Calu3 (cell line): Measurements from ENCODE around the gene OR52E8. TPM values are rescaled to one million over a fixed set of nuclear protein-coding genes. Genes with fewer than 3 reads are reported as not detected.

ENCODE experiments used
- BruUV-seq: library from RNA; stranded (reverse); fragments of 400-500 nt; replicated peaks from 2 replicates; lab custom pipeline; 2021; lab: Mats Ljungman, UMichigan
- CTCF ChIA-PET: fragments of 300-600 bp; sonication (Branson Sonifier 250); formaldehyde crosslinking; loops from one replicate; lab custom pipeline; 2022; ENCODE audit warnings: antibody characterized with exemption; lab: Charles Lee
- DNase-seq: peaks from one replicate; pipeline ENCODE4 v3.0.0; 2022
- H3K27ac Mint-ChIP-seq: one replicate; pipeline ENCODE4 v1.8.0; 2022; ENCODE audit warnings: mixed read lengths; ENCODE audit not compliant: unreplicated experiment
- H3K27me3 Mint-ChIP-seq: one replicate; pipeline ENCODE4 v1.8.0; 2022; ENCODE audit warnings: mixed read lengths; ENCODE audit not compliant: unreplicated experiment
- H3K36me3 Mint-ChIP-seq: one replicate; pipeline ENCODE4 v1.8.0; 2022; ENCODE audit warnings: mild to moderate bottlenecking, moderate library complexity, mixed read lengths; ENCODE audit not compliant: insufficient read depth, unreplicated experiment
- H3K4me1 Mint-ChIP-seq: one replicate; pipeline ENCODE4 v1.8.0; 2022; ENCODE audit warnings: mild to moderate bottlenecking, low read depth, mixed read lengths; ENCODE audit not compliant: unreplicated experiment
- H3K4me3 Mint-ChIP-seq: one replicate; pipeline ENCODE4 v1.8.0; 2022; ENCODE audit warnings: mild to moderate bottlenecking, low read depth, moderate library complexity, mixed read lengths; ENCODE audit not compliant: unreplicated experiment
- H3K9me3 Mint-ChIP-seq: one replicate; pipeline ENCODE4 v1.8.0; 2022; ENCODE audit warnings: low read depth, mixed read lengths; ENCODE audit not compliant: unreplicated experiment
- intact Hi-C: fragments of 100-400 bp; cut with micrococcal nuclease; formaldehyde crosslinking; loops from one replicate; pipeline ENCODE4 v1.10.0; 2022; ENCODE audit not compliant: unreplicated experiment
- total RNA-seq: library from RNA; stranded (reverse); gene quantifications from 2 replicates; pipeline ENCODE4 v1.2.3, GENCODE V29; 2022
- TF ChIP-seq, protein P1 (sequence below): fragments of 200-600 bp; IDR thresholded peaks from one replicate; pipeline ENCODE4 v1.8.0; 2022; ENCODE audit warnings: antibody characterized with exemption; ENCODE audit not compliant: unreplicated experiment

The OR52E8 gene
- total RNA-seq, 1 experiment from 2014 or later, result not detected

DNA sequence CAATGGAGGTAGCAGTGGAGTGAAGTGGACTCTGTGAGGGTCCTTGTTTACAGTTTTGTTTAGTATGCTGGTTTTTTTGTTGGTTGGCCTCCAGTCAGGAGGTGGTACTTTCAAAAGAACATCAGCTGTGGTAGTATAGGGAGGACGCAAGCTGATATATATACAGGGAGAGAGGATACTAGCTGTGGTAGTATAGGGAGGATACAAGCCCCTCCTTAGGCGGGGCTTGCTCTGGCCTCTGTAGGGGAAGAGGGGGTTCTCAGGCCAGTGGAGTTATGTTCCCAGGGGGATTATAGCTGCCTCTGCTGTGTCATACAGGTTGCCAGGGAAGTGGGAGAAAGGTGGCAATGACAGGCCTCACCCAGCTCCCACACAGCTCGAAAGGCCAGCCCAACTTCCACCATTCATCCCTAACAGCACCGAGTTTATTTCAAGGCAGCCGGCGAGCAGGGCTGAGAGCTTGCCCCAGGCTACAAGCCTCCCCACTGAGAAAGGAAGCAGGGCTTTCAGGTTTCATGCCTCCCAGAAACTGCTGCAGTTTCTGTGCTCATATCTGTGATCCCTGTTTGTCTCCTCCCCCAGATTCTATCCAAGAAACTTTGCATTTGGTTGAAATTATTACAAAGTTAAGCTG, 26.2 kb downstream of the OR52E8 start:
- DNase-seq, result no peak
- Mint-ChIP-seq H3K4me1 (no peaks in the 10 kb centered on the region), H3K27ac (no peak overlapping the region), H3K4me3 (no peak overlapping the region), H3K9me3 (no peaks in the 10 kb centered on the region), H3K36me3 (no peaks in the 10 kb centered on the region), H3K27me3 (no peaks in the 10 kb centered on the region)
- TF ChIP-seq, protein P1, sequence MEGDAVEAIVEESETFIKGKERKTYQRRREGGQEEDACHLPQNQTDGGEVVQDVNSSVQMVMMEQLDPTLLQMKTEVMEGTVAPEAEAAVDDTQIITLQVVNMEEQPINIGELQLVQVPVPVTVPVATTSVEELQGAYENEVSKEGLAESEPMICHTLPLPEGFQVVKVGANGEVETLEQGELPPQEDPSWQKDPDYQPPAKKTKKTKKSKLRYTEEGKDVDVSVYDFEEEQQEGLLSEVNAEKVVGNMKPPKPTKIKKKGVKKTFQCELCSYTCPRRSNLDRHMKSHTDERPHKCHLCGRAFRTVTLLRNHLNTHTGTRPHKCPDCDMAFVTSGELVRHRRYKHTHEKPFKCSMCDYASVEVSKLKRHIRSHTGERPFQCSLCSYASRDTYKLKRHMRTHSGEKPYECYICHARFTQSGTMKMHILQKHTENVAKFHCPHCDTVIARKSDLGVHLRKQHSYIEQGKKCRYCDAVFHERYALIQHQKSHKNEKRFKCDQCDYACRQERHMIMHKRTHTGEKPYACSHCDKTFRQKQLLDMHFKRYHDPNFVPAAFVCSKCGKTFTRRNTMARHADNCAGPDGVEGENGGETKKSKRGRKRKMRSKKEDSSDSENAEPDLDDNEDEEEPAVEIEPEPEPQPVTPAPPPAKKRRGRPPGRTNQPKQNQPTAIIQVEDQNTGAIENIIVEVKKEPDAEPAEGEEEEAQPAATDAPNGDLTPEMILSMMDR, result no peak
- intact Hi-C loops, result no loop called here
- no TSS peak for BruUV-seq
- CTCF ChIA-PET, result no interaction called here

DNA sequence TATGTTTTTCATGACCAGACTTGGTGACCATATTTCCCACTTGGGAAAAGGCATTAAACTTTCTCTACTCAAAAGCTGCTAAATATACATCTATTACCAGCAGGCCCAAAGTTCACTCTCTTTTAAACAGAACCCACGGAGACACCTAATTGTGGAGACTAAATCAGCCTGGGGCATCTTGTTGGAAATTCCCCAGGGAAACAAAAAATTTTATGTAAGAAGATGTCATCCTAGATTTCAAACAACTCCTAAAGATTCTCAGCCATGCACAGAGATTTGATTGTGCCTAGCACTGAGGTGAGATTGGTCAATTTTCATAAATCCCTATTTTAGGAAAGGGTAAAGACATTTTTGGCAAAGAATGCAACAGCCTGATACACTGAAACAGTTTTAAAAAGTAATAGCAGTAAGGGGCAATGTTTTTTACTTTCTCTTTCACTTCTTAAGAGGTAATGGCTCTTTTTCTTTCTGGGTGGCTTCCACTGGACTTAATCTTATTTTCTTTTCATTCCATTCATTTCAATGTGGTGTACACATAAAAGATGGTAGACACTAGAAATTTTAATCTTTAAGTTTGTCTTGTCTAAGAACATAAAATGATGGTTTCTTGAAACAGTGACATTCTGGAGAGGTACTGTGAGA, 39.1 kb downstream of the OR52E8 start:
- no TSS peak for BruUV-seq
- no peak overlapping the region for H3K4me3 Mint-ChIP-seq
- intact Hi-C loops, result no loop called here
- H3K27me3 Mint-ChIP-seq, result no peaks in the 10 kb centered on the region
- CTCF ChIA-PET, result interaction anchor here (1.4 kb wide), 1 partner anchor 9 kb away, joined by 6 read pairs; the partner anchor contains the start of gene OR52N2
- no peak overlapping the region for H3K27ac Mint-ChIP-seq
- TF ChIP-seq, protein P1, result no peak
- no peak for DNase-seq
- no peaks in the 10 kb centered on the region for H3K36me3 Mint-ChIP-seq
- no peaks in the 10 kb centered on the region for H3K4me1 Mint-ChIP-seq
- H3K9me3 Mint-ChIP-seq, result no peaks in the 10 kb centered on the region

DNA sequence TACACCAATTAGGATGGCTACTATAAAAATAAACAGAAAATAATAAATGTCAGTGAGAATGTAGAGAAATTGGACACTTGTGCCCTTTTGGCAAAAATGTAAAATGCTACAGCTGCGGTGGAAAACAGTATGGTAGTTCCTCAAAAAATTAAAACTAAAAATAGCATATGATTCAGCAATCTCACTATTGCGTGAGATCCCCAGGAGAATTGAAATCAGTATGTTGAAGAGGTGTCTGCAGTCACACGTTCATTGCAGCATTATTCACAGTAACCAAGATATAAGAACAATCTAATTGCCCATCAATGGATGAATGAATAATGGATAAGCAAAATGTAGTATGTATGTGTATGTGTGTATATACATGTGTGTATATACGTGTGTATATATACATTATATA, 42.0 kb downstream of the OR52E8 start:
- CTCF ChIA-PET, result no interaction called here
- BruUV-seq, result no TSS peak
- no peaks in the 10 kb centered on the region for H3K9me3 Mint-ChIP-seq
- no peak for DNase-seq
- no peaks in the 10 kb centered on the region for H3K4me1 Mint-ChIP-seq
- intact Hi-C loops, result no loop called here
- H3K36me3 Mint-ChIP-seq, result no peaks in the 10 kb centered on the region
- no peak overlapping the region for H3K27ac Mint-ChIP-seq
- H3K4me3 Mint-ChIP-seq, result no peak overlapping the region
- no peaks in the 10 kb centered on the region for H3K27me3 Mint-ChIP-seq
- TF ChIP-seq, protein P1, result no peak

DNA sequence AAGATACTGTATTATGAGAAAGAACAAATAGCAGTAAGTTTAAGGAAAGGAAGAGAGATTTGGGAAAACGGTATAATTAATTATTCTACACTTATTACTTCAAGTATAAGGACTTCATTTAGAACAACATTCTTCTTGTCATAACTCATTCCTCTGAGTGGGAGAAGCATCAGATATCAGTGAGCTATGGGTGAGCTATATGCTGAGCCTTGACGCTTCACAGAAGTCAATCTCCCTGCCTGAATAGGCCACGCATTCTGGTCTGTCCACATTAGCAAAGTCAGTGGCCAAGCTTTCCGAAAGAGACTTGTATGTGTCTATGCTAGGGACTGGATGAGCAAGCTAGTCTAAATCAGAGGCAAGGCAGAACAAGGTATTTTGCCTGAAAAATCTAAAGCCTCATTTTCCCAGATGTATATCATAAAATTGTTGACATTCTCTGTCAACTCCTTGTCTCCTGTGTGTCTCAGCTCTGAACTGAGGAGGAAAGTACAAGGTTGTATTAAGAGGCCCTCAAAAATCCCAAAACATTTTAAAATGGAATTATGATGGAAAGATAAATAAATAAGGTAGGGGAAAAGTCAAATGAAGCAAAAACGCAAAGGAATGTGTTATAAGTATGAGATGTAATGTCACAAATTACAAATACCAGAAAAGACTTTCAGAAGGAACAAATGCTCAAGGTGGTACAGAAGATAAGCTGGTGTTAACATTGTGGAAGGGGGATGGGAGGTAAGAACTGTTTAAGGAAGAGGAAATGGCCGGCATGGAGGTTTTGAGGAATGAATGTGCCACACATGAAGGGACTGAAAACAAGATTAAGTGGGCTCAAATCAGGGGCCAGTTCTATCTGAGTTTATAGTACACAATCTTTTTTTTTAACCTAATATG, 47.3 kb downstream of the OR52E8 start:
- no peak overlapping the region for H3K4me3 Mint-ChIP-seq
- BruUV-seq, result no TSS peak
- peaks cover 9% of the 10 kb centered on the region for H3K36me3 Mint-ChIP-seq
- no peak for DNase-seq
- H3K27ac Mint-ChIP-seq, result no peak overlapping the region
- H3K4me1 Mint-ChIP-seq, result peaks cover 12% of the 10 kb centered on the region
- CTCF ChIA-PET, result interaction anchor here (0.8 to 1.8 kb wide), 4 partner anchors 8 to 553 kb away, joined by 3 to 6 read pairs (median 6); no protein-coding TSS in a partner anchor
- TF ChIP-seq, protein P1, result no peak
- intact Hi-C loops, result loop anchor here (5.0 kb wide), 3 partner anchors 213 to 1183 kb away; partner anchors contain the start of genes OR51M1 and TRIM6
- peaks cover 35% of the 10 kb centered on the region for H3K27me3 Mint-ChIP-seq
- H3K9me3 Mint-ChIP-seq, result no peaks in the 10 kb centered on the region
